PC-3 (cell line): ENCODE results near the gene OR8B4.

Experiments used
- EZH2 ChIP-seq: fragments of 300-600 bp; sonication (generic); IDR thresholded peaks from one replicate; pipeline ENCODE4 v1.6.1; 2017; ENCODE audit warnings: antibody characterized with exemption, mild to moderate bottlenecking, low read length; ENCODE audit not compliant: unreplicated experiment
- EZH2phosphoT487 ChIP-seq: fragments of 300-600 bp; sonication (generic); IDR thresholded peaks from 2 replicates; pipeline ENCODE4 v1.6.1; 2018; ENCODE audit warnings: mild to moderate bottlenecking, antibody characterized with exemption, low read length, borderline replicate concordance
- TF ChIP-seq, protein P1 (sequence below): fragments of 300-600 bp; sonication (generic); conservative IDR thresholded peaks from 2 replicates; pipeline ENCODE4 v1.5.1; 2017; ENCODE audit warnings: antibody characterized with exemption, low read depth, mild to moderate bottlenecking, low read length

DNA sequence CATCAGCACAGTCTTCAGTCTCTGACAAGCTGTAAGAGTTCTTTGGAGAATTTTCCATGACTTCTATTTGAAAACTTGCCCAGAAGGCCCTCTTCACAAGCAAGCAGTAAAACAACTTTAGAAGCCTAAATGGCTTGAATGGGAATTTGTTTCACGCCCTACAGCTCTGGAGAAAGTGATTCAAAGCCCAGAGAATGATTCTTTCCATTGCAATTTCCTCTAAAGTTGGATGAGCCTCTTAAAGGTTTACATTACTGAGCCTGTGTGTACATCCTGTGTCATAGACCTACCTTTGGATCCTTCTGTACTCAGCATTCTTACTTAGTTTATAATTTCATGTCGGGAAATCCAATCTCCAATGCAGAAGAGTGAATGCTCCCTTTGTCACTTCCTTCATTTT, 19.1 kb downstream of the OR8B4 start:
- TF ChIP-seq, protein P1, sequence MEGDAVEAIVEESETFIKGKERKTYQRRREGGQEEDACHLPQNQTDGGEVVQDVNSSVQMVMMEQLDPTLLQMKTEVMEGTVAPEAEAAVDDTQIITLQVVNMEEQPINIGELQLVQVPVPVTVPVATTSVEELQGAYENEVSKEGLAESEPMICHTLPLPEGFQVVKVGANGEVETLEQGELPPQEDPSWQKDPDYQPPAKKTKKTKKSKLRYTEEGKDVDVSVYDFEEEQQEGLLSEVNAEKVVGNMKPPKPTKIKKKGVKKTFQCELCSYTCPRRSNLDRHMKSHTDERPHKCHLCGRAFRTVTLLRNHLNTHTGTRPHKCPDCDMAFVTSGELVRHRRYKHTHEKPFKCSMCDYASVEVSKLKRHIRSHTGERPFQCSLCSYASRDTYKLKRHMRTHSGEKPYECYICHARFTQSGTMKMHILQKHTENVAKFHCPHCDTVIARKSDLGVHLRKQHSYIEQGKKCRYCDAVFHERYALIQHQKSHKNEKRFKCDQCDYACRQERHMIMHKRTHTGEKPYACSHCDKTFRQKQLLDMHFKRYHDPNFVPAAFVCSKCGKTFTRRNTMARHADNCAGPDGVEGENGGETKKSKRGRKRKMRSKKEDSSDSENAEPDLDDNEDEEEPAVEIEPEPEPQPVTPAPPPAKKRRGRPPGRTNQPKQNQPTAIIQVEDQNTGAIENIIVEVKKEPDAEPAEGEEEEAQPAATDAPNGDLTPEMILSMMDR: no peak
- TF ChIP-seq EZH2: no peak
- no peak for TF ChIP-seq EZH2phosphoT487
